ENCODE results near the gene CNR1.

- TF ChIP-seq CTCF (IDR thresholded peaks at IDR 0.05): no peak
- no peak for TF ChIP-seq EP300 (IDR thresholded peaks at IDR 0.05)
Measured at GRCh38 chr6:88142297-88142668, 23.9 kb downstream of the CNR1 start.

Measured in sigmoid colon (tissue), 4 donors.